Measurements from ENCODE around the gene DGKH.
"Not testable (repeated sequence)": the region's sequence is repeated elsewhere in the genome, so short reads cannot be mapped to it uniquely, and the experiment has no call there.

Gene DGKH

DNA sequence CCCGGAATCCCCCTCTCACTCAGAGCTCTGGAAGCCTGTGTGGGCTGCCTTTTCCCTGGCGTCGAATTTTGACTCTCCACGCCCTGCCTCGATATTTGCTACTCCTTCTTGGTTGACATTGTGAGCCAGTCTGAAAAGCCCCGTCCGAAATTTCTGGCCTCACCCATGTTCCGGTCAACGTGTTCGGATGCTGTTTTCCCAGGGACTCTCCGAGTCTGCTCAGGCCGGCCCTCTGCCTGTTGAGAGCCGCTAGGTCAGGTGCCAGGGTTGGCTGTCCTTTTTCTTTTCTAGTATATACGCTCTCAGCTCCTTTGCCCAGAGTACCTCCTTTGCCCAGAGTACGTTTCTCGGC lies 6.8 kb upstream of the DGKH start:
- DNase-seq (ENCODE audit: low spot score): peak; percentile 78

GRCh38 chr13:42043676-42044075 lies 4.8 kb upstream of the DGKH start:
- DNase-seq (ENCODE audit: low spot score): no peak

DNA sequence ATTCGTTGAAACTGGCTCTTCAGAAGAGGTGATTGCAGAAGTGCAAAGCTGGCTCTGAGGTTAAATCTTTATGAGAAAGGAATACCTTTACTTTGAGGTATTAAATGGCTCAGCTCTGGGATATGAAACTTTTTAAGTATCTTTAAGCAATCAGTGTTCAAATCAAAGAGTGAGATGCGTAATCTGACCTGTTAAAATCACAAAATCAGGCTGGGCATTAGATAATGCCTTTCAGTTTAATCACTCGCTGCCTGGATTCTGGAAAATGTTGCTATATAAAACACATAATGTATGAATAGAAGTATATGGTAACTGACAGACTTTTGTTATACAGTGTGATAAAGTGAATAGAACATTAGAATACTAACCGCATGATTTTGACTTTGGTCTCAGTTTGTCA lies 2.0 kb upstream of the DGKH start:
- no peak for DNase-seq (ENCODE audit: low spot score)

- DNase-seq (ENCODE audit: low spot score): peak; percentile 40
Measured at GRCh38 chr13:42047561-42048341, 697 bp upstream of the DGKH start.

GRCh38 chr13:42048684-42049453 lies 421 bp downstream of the DGKH start:
- DNase-seq (ENCODE audit: low spot score): peak; percentile 66

- no peak for DNase-seq (ENCODE audit: low spot score)
Measured at GRCh38 chr13:42049454-42049813, 986 bp downstream of the DGKH start.

- DNase-seq (ENCODE audit: low spot score): no peak
Measured at GRCh38 chr13:42054798-42055499, 6.5 kb downstream of the DGKH start.

- DNase-seq (ENCODE audit: low spot score): no peak
Measured at GRCh38 chr13:42055500-42056085, 7.1 kb downstream of the DGKH start.

- DNase-seq (ENCODE audit: low spot score): no peak
Measured at GRCh38 chr13:42056146-42056545, 7.7 kb downstream of the DGKH start.

GRCh38 chr13:42056583-42056982 lies 8.1 kb downstream of the DGKH start:
- DNase-seq (ENCODE audit: low spot score): no peak

GRCh38 chr13:42057918-42058530 lies 9.6 kb downstream of the DGKH start:
- no peak for DNase-seq (ENCODE audit: low spot score)

- DNase-seq (ENCODE audit: low spot score): no peak
Measured at GRCh38 chr13:42061943-42062342, 13.5 kb downstream of the DGKH start.

- DNase-seq (ENCODE audit: low spot score): no peak
Measured at GRCh38 chr13:42063105-42063504, 14.7 kb downstream of the DGKH start.

- no peak for DNase-seq (ENCODE audit: low spot score)
Measured at GRCh38 chr13:42064259-42064658, 15.8 kb downstream of the DGKH start.

- no peak for DNase-seq (ENCODE audit: low spot score)
Measured at GRCh38 chr13:42064966-42065365, 16.5 kb downstream of the DGKH start.

GRCh38 chr13:42065414-42065813 lies 17.0 kb downstream of the DGKH start:
- no peak for DNase-seq (ENCODE audit: low spot score)

GRCh38 chr13:42066542-42066941 lies 18.1 kb downstream of the DGKH start:
- DNase-seq (ENCODE audit: low spot score): no peak

DNA sequence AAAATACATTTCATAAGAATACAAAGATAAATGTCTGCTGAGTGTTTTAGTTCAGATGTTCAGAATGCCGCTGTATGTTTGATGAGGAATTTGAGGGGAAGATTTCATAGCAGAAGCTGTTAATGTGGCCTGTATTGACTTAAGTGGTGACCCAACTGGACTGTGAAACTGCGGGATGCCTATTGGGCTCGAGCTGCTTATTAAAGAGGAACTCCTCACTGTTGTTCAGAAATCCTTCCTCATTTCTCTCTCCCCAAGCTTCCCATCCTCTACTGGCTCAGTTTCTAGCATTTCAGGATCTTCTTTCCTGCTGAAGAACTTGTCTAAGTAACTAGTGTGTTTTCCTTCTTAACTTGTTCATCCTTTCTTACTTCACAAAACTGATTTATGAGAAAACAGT lies 20.4 kb downstream of the DGKH start:
- no peak for DNase-seq (ENCODE audit: low spot score)

DNA sequence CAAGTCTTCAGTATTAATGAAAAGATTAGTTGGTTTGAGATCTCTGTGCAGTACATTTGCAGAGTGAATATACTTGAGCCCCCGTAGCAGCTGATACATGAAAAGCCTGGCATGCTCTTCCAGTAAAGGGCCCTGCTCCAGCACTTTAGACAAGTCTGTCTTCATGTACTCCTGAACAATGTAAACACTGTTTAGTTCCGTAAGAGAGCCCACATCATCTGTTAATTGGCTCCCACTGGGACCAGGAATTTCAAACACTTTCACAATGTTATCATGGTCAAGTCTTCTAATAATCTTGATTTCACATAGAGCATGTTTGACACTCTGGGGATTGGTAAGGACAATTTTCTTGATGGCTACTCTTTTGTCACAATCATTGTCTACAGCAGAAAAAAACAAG lies 22.2 kb downstream of the DGKH start:
- DNase-seq (ENCODE audit: low spot score): not testable (repeated sequence)

DNA sequence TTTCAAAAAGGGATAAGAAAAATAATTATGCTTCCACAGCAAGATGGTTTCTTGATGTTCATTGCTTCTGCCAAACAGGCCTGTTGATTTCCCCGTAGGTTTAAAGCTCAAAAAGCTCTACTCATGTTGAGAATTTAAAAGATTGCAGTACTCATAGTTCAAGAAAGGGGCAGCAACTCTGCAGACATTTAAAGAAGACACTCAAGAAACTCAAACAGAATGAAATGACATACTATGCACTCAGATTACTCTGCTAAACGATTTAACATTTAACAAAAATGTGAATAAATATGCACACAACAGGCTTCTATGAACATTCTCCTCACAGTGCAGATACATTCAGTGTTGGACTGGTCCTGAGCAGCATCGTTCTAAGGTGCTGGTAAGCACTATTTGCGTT lies 22.7 kb downstream of the DGKH start:
- DNase-seq (ENCODE audit: low spot score): not testable (repeated sequence)

DNA sequence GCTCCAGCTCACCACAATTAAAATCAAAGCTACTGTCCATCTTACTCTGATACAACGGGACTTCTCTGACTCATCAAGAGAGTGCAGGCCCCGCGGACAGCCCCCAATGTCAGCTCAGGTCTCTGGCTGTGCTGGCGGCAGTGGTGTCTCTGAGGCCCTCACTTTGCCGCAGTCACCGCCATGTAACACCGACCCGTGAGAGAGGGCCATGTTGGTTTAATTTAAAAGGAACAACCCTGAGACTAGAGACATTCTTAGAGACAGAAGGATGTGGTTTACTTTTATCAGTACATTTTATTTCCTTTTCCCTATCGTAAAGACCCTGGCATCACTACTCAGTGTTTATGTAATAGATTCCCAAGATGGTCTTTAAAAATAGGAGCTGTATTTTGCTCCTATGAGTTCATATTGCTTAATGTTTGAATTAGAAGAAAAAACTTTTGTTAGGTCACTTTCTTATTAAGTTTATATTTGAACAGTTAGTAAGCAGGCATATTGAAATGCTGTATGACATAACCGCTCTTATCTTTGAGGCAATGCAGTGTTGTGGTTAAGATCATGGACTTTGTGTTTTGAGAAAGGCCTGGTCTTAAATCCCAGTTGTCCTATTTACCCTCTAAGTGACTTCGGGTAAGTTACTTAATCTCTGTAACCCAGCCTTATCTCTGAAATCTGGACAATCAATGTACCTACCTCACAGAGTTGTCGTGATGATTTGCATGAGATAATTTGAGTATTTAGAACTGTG lies 23.4 kb downstream of the DGKH start:
- DNase-seq (ENCODE audit: low spot score): peak; percentile 10

DNA sequence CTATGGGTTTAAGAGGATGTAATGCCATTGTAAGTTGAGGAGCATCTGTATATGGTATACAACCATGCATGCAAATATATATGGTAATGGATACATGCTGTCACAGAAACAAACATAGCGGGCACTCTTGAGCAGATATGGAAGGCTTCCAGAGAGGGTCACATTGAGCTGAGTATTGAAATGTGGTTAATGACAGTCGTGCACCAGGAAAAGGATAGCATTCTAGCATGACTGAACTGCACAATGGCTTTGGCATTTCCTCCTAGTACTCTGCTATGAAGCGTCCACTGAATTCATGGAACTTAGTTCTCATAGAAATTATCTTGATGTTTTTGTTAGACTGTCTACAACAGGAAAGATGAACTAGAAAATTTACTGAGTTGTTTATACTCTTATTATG lies 25.2 kb downstream of the DGKH start:
- no peak for DNase-seq (ENCODE audit: low spot score)

All from HuH-7 (cell line).